Inferior parietal cortex (tissue), 1 donor: Measurements from ENCODE around the gene DPY30.

ENCODE experiments used
- DNase-seq: peaks from one replicate; pipeline ENCODE4 v3.0.0-alpha.2; 2016; ENCODE audit errors: extremely low spot score

DPY30 gene

DNA sequence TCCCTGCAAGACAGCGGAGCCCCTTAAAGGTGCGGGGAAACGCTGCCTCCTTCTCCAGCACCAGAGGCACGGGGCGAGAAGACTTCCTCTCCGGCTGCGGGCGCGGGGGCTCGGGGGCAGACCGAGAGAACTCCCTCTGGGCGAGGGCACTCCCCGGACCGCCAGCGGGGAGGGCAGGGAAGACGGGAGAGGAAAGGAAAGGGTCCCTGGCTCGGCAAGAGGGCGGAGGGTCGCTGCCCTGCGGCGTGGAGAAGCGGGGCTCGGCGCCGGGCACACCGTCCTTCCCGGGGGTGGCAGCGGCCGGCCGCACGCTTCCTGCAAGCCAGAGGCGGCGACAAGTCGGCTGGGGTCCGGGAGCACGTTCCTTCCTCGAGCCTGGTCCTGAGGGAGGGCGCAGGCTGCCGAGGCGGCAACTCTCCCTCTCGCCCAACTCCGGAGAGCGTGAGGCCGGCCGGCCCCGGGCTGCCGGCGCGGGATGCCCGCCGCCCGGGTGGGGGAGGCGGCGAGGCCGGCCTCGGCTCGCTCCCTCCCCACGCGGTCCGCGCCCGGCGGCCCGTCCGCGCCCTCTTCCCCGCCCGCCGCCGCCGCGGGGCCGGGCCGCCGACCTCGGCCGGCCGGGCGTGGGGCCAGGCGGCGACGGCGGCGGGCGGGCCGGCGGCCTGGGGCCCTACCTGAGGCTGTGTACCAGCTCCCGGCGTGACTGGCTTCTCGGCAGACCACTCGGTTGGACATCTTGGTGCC, 29.9 kb downstream of the DPY30 start:
- DNase-seq, result no peak

DNA sequence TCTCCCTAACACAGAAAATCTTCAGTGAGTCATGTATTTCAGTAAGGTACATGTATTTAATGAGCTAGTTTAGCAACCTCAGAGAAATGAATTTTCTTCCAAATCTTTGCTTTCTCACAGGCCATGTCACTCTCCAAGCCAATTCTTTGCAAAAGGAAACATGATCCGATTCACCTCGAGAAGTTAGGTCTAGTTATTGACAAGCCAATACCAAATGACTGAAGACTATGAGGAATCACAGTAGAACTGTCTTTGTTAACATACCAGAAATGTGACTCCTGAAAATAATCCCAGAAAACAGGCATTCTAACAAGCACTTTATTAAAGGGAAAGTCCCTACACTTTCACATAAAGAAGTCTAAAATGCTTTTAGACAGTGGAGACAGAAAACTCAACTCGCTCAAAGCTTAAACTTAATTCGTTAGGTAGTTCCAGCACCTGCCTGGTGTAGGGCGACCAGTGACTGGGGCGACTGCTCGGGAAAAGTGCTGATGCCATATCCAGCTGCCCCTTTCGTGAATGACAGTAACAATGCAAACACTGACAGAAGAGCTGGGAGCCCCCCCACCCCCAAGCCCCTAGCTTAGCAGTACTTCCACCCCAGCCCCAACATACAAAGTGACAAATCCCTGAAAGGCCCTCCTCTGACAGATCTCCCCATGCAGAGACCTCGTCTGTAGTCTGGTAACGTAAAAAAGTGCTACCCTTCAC, 30.6 kb downstream of the DPY30 start:
- peak; percentile 38 for DNase-seq

DNA sequence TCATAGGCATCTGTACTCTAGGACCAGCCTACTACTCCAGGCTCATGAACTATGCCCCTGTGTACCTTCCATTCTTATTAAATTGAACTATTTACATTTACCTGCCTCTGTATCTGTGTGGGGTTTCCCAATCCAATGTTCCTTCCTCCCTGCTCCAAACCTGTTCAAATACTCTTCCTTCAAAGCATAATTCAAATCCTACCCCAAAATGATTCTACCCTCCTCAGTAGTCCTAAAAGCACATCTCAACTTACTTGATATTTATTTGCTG, 32.5 kb downstream of the DPY30 start:
- DNase-seq, result no peak

DNA sequence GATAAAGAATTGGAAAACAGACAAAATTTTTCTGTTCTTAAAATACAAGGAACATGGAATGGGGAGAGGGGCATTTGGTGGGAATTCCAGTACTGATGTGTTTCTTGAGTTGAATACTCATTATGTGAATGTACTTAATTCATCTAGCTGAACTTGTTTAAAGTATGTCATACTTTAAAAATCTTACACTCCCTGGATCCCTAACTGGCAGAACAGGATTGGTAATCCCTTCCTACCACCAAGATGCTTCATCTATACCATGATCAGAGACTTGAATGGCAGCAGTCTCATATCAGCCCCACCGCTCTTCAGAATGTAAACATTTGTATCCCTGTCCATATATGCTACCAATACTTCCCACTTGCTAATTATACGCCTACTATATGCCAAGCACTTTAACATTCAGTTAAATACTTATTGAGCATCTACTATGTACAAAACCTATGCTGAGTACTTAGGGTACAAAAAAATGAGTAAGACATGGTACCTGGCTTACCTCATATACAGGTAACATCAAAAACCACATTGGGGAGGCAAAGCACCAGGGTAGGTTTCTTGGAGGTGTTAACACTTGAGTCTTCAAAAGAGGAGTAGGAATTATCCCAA, 34.1 kb downstream of the DPY30 start:
- no peak for DNase-seq

DNA sequence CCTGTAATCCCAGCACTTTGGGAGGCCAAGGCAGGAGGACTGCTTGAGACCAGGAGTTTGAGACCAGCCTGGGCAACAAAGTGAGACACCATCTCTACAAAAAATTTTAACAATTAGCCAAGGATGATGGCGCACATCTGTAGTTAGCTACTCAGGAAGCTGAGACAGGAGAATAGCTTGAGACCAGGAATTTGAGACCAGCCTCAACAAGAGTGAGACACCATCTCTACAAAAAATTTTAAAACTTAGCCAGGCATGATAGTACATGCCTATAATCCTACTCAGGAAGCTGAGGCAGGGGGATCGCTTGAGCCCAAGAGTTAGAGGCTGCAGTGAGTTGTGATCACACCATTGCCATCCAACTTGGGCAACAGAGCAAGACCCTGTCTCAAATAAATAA, 35.8 kb downstream of the DPY30 start:
- no peak for DNase-seq

DNA sequence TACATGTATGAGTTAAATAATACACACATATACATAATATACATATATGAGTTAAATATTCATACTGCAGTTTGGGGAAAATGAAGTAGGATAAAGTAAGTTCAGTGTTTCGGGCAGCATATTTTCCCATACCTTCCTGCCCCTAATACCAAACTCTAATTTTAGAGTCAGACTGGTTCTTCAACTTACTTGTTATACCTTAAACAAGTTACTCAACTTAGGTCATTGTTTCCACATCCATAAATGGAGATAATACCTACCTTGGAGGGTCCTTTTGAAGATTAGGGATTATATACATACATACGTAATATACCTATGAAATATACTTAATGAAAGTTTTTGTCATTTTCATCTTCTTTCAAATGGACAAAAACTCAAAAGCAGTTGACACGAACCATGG, 37.2 kb downstream of the DPY30 start:
- no peak for DNase-seq

DNA sequence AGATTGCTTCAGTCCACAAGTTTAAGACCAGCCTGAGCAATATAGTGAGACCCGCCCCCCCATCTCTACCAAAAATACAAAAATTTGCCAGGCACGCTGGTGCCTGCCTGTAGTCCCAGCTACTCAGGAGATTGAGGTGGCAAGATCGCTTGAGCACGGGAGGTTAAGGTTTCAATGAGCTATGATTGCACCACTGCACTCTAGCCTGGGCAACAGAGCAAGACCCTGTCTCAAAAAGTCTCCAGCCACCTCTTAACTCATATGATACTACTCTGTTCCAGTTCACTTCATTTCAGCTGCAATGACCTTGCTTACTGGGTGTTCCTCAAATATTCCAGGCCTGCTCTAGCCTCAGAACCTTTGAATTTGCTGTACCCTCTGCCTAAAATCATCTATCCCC, 40.2 kb downstream of the DPY30 start:
- no peak for DNase-seq

DNA sequence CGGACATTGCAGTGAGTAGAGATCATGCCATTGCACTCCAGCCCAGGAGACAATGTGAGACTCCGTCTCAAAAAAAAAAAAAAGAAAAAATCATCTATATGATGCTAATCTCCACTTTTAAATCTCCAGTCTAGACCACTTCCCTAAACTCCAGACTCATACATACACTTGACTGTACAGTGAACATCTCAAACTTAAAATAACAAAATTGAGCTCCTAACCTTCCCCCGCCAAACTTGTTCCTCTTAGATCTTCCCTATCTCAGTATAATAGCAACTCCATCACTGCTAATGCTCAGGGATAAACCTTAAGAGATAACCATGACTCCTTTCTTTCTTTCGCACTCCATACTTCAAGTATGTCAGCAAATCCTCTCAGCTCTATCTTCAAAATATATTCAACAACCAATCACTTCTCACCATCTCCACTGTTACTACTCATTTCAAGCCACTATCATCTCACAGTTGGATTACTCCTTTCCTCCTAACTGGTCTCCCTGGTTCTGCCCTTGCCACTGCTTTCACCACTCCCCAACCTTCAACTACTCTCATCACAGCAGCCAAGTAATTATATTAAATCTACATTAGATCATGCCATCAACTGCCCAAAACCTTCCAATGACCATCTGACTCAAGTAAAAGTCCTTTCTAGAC, 40.7 kb downstream of the DPY30 start:
- DNase-seq, result no peak

DNA sequence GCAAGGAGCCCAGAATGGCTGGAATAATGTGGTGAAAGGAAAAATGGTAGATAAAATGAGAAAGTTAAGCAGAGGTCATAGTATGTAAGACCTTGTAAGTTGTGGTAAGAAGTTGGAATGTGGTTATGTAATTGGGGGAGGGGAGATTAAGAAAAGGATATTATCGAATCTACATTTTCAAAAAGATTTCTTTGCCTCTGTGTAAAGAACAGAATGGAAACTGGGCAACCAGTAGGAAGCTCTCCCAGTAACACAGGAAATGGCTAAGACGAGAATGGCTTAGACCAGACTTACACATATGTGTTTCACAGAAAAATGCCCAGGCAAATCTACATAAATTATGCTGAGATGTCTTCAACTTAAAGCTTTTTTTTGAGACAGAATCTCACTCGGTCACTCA, 42.0 kb downstream of the DPY30 start:
- no peak for DNase-seq

DNA sequence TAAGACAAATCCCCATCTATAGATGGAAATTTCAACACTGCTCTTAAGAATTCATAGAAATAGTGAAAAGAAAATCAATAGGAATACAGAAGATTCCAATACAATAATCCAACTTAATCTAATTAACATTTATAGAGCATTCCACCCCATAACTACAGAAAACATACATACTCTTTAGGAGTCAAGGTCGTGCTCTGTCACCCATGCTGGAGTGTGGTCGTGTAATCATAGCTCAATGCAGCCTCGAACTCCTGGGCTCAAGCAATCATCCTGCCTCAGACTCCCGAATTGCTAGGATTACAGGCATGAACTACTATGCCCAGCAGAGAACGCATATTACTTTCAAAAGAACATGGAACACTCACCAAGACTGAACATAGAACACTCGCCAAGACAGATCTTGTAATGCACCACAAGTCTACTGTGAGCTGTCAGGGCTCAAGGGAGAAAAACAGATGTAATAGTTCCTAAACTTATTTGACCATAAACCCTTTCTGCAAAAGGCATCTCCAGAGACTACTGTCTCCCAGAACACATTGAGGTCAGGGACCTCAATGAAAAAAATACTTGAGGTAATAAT, 42.9 kb downstream of the DPY30 start:
- no peak for DNase-seq

DNA sequence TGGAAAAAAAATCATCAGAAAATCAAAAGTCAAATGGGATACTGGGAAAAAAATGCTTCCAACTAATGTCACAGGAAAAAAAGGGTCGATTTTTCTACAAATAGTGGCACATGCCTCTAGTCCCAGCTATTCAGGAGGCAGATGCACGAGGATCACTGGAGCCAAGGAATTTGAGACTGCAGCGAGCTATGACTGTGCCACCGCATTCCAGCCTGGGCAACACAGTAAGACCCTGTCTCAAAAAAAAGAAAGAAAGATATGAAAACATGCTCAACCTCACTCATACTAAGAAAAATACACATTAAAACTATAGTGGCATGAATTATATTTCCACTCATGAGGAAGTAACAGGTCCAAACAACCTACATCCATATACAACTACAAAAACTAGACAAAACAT, 46.7 kb downstream of the DPY30 start:
- DNase-seq, result no peak

DNA sequence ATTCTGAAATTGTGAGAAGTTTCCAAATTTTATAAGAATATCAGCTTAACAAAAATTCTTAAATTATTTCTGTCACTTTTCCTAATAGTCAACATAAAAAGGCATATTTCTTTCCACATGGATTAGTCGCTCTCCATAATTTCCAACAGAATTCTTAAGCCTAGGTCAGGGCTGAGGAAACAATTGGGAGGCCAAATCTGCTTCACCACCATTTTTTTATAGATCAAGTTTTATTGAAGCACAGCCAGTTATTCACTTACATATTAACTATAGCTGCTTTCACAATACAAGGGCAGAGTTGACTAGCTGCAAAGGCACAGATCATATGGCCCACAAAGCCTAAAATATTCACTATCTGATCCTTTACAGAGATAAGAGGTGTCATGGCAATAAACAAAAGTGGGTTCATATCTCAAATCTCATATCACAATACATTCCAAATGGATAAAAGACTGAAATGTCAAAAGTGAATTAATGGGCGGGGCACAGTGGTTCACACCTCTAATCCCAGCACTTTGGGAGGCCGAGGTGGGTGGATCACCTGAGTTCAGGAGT, 47.5 kb downstream of the DPY30 start:
- DNase-seq, result no peak

DNA sequence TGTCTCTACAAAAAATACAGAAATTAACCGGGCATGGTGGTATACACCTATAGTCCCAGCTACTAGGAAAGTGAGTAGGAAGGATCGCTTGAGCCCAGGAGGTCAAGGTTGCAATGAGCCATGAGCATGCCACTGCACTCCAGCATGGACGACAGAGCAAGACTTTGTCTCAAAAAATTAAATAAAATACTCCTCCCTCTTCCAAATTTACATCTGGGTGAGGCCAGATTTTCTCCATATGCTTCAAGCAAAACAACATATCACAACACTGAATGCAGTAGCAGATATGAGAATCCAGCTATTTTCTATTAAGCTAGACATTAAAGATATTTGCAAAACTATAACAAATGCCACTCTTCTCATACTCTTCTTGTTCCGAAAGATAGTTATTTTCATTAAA, 49.7 kb downstream of the DPY30 start:
- DNase-seq, result no peak

DNA sequence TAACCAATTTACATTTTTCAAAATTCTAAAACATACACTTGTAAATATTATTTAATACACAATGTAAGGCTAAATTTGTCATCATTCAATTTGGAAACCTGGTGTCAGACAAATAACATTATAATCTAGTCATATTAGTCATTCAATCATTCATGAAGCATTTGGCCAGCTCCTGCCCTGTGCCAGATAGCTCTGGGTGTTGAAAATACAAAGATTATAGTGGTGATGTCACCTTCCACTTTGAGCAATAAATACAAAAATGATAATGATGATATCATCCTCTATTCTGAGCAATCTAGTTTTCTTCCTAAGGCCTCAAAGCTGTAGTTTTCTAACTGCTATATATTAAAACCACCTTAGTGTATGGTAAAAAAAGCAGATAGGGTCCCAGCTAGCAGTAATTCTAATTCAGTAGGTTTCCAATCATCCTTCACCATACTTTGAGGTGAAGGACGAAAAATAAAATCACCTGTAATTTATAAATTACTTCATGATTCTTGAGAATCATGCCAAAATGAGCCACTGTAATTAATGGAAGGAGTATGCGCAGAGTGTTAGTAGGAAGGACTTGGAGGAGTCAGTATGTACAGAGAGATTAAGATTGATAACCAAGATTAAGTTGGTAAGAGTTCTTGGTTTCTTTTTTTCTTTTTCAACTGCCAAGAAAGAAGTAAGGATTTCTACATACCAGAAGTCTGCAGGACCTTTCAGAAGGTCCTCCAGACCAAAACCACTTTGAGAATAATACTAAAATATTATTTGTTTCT, 52.0 kb downstream of the DPY30 start:
- DNase-seq, result no peak

DNA sequence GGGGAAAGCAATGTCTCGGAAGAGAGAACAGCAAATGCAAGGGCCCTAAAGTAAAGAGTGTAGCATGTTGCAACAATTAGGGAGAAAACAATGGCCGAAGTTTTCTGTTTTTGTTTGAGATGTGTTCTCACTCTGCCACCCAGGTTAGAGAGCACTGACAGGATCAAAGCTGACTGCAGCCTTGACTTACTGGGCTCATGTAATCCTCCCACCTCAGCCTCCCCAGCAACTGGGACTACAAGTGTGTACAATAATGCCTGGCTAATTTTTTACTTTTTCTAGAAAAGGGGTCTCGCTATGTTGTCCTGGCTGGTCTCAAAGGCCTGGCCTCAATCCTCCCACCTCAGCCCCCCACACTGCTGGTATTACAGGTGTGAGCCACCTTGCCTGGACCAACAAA, 52.7 kb downstream of the DPY30 start:
- no peak for DNase-seq

DNA sequence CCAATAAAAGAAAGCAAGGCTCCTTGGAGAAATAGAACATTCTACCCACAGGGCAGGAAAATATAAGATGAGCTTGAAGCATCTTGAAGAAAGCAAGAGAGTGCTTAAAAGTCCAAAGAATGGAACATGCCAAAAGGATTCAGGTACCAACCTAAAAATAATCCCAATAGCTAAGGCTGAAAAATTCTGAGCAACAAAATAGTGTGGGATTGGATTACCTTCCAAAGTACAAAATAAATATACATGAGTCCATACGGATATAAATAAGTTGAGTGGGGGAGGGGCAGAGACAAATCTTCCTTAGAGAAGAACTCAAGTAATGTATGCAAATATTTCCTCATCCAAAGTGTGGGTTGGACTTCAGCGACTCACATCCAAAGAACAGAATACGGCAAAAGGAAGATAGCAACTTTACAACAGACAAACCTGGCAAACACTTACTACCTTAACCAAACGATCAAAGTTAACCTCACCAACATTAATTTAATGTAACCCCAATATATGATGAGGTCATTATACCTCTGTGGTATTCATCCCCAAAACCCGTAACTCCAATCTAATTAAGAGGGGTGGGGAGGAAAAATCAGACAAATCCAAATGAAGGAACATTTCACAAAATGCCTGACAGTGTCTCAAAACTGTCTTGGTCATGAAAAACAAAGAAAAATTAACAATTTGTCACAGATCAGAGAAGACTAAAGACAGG, 55.7 kb downstream of the DPY30 start:
- no peak for DNase-seq

DNA sequence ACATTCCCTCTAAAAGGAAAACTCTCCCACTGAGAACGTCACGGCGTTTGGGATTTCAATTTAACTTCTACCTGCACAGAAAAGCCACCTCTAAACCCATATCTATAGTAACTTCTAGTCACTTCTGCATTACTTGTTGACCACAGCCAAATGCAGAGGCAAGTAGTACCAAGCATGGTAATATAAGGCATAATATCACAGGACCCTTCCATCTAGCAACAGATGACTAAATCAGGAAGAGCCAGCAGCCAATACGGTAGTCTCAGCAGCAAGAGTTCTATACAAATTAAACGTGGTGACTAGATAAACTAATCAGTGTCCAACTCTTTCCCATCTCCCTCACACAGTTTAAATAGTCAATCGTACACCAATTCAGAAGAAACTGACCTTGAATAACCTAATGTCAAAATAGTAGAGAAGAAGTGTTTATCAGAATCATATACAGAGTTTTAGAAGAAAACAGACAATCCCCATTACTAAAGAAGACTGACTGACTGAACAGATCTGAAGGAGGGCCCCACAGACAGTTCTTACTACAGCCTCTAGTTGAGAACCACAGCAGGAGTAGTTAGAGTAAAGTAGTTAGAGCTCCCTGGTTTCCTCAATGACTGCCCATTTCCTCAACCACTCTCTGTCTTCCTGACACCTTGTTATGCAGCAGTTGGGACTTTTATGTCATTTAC, 58.8 kb downstream of the DPY30 start:
- DNase-seq, result no peak

DNA sequence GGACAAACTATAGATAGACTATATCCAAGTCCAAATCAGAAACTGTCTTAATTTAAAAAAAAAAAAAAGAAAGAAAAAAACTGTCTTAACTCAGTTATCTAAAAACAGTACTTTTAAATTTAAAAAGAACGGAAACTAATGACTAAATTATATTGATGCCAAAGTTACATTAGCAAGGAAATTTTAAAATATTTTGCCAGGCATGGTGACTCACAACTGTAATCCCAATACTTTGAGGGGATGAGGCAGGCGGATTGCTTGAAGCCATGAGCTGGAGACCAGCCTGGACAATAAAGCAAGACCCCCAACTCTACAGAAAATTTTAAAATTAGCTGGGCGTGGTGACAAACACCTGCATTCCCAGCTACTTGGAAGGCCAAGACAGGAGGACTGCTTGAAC, 59.6 kb downstream of the DPY30 start:
- DNase-seq, result no peak

DNA sequence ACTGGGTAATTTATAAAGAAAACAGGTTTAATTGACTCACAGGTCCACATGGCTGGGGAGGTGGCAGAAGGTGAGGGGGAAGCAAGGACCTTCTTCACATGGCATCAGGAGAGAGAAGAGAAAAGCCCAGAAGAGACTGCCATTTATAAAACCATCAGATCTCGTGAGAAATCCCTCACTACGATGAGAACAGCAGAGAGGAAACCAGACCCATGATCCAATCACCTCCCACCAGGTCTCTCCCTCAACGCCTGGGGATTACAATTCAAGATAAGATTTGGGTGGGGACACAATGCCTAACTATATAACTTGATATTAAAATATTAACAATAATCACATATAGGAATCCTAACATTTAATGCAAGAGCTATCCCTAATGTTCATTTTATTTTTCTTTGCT, 60.6 kb downstream of the DPY30 start:
- no peak for DNase-seq

DNA sequence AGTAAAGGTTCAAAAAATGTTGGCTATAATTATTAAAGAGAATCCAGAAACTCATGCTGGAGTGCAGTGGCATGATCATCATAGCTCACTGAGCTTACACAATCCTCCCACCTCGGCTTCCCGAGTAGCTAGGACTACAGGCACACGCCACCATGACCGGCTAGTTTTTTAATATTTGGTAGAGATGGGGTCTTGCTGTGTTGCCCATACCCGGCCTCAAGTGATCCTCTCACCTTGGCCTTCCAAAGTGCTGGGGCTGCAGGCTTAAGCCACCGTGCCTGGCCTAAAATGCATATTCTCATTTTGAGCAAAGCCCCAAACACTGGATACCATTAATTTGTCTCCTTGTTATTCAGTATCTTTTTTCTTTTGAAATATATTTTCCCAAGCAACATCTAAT, 61.2 kb downstream of the DPY30 start:
- DNase-seq, result no peak
